HG03521 (cell line): ENCODE measurements around the gene LCN10.
"Not testable (repeated sequence)": the region's sequence is repeated elsewhere in the genome, so short reads cannot be mapped to it uniquely, and the experiment has no call there.

Experiments
- ATAC-seq: cut with Tn5 transposase; IDR thresholded peaks from one replicate; pipeline ENCODE4 v1.9.1; 2021; ENCODE audit warnings: mild to moderate bottlenecking, moderate library complexity; ENCODE audit not compliant: unreplicated experiment

The LCN10 gene

DNA sequence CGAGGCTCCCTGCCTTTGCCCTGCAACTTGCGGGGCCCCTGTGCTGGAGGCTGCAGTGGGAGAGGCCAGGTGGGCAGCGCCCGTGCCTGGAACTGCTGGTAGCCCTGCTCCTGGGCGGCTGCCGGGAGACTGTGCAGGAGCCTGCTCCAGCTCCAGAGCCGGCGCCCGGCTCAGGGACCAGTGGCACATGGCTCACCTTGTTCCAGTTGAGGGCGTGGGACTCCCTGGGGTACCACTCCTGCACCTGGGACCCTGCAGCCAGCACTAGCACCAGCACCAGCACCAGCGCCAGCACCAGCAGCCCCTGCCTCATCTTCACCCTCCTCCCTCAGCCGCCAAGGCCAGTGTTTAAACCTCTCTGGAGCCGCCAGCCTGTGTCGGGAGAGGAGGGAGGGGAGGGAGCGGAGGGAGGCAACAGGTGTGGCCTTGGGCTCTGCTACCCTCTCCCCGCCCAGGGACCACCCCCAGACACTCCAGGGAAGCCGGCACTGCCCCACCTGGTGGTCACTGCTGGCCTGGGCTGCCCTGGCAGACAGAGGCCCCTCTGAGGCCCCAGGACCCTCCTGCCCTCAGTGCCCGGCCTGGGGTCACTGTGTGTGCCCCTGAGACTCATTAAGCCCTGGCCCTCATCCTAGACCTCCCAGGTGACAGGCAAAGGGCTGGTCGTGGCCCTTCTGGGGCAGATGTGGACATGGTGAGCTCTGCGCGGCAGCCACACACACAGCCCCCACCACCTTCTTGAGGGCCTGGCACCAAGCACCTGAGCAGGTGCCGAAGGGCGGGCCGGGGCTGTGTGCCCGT, at the start of gene LCN10:
Gene LCN10 (minus strand): TSS at position 350 of the 801 bp plus-strand sequence. CDS start 37 bp downstream, at position 313.
- no peak for ATAC-seq

DNA sequence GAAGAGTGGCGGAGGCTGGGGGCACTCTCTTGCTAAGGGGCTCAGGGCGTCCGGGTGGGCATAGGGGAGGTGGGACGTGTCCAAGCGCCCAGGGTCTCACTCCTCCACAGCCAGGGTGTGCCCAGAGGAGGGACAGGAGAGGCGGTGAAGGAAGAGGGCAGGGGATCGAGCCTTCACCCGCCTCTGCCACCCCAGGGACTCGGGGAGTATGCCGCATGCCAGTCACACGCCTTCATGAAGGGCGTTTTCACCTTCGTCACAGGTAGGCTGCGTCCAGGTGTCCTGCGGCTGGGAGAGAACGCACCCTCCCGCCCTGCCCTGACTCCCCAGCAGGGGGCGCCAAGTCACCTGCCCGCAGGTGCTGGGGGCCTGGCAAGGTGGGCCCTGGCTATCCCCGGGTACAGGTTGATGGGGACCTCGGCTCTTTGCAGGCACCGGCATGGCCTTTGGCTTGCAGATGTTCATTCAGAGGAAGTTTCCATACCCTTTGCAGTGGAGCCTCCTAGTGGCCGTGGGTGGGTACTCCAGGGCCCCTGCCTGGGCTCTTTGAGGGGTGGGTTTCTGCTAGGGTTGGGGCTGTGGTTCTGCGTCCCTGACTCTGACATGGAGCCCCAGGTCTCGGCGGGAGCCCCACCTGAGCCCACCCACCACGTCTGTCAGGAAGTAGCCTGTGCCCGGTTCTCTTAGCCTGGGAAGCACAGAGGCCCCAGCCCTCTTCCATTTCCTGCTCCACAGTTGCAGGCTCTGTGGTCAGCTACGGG, 49.0 kb upstream of the LCN10 start:
- no peak for ATAC-seq

- ATAC-seq: peak; percentile 83
Observed at GRCh38 chr9:136790640-136791515, 48.1 kb upstream of the LCN10 start, which contains the start of gene TMEM141. TMEM141 (plus strand) TSS chr9:136791344; CDS start chr9:136791371, 27 bp downstream.

DNA sequence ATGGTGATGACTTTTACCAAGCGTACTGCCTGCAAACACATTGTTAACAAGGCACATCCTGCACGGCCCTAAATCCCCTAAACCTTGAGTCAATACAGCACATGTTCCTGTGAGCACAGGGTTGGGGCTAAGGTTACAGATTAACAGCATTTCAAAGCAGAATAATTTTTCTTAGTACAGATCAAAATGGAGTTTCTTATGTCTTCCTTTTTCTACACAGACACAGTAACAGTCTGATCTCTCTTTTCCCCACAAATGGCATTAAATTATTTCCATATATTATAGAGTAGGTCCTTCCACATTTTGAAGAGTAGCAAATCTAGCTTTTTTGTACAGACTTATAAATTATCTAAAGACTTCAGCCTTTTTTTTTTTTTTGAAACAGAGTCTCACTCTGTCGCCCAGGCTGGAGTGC, 46.8 kb upstream of the LCN10 start:
- ATAC-seq: no peak

GRCh38 chr9:136788644-136789522, 46.1 kb upstream of the LCN10 start:
- not testable (repeated sequence) for ATAC-seq

DNA sequence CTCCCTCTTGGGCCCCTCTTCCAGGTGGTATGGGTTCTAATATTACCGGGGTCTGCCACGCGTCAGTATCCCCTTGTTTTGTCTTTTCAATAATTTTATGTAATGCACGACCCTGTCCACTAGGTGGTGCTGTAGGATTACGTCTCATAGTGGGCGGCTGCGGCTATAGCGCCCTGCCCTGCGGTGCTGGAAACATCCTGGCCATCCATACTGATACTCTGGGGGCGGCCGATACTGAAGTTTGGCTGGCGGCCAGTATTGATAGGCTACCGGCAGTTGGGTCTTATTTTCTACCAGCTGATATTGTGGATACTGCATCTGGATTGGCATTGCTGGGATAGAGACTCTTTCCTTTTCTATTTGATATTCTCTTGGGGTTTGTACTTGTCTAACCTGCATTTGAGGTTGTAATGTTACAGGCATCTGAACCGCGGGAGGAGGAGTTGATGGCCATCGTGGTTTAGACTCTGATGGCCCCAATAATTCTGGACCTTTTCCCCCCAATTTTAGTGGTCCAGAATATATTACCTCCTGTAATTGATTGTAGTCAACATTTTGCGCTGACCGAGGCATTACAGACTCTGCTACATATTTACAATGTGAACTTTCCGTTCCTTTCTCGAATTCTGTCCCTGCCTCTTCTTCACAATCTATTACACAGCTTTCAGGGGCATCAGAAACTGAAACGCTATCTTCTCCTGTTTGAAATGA, 45.1 kb upstream of the LCN10 start:
- ATAC-seq: no peak

- not testable (repeated sequence) for ATAC-seq
Observed at GRCh38 chr9:136786983-136787382, 44.2 kb upstream of the LCN10 start.

DNA sequence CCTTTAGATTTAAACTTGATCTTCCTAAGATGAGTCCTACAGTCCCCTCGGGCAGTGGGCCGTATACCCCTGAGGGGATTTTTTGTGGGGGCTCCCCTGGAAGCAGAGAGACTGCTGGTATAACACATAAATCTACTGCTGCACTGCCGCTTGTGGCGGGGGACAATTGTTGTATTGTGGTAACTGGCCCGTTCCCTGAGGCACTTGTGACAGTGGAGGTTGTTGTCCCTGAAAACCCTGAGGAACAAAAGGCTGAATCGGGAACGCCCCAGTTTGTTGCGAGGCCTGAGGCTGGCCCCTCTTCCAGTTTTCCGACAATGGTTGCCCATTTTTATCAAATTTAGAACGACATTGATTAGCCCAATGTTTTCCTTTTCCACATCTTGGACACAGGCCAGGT, 43.7 kb upstream of the LCN10 start:
- no peak for ATAC-seq

DNA sequence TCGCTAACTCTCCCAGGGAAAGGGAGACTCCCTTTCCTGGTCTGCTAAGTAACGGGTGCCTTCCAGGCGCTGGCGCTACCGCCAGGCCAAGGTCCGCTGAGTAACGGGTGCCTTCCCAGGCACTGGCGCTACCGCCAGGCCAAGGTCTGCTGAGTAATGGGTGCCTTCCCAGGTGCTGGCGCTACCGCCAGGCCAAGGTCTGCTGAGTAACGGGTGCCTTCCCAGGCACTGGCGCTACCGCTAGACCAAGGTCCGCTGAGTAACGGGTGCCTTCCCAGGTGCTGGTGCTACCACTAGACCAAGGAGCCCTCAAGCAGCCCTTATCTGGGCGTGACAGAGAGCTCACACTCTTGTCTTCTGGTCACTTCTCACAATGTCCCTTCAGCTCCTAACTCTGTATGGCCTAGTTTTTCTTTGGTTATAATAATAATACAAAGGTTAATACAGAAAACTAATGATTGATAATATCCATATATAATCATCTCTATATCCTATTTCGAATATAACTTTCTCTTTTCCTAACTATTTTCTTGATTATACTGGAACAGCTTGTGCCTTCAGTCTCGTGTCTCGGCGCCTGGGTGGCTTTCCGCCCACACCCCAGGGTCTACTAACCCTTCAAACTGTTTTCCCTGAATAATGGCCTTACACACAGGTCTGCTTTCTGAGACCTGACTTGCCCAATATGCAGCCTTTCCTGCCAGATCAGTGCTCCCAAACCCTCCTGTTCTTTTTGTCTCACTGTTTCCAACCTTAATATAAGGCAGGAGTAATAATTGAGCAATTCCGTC, 43.0 kb upstream of the LCN10 start:
- not testable (repeated sequence) for ATAC-seq

DNA sequence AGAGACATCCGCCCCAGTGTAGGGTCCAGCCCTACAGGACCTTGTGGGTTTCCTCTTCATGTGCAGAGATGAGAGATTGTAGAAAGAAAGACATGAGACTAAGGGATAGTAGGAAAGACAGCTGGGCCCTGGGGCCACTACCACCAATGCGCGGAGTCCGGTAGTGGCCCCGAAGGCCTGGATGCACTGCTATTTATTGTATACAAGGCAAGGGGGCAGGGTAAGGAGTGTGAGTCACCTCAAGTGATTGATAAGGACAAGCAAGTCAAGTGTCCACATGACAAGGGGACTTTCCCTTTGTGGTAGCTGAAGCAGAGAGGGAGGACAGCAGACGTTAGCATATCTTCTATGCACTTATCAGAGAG, 42.2 kb upstream of the LCN10 start:
- no peak for ATAC-seq

GRCh38 chr9:136784249-136784996, 41.7 kb upstream of the LCN10 start:
- no peak for ATAC-seq

- ATAC-seq: no peak
Observed at GRCh38 chr9:136782452-136782851, 39.7 kb upstream of the LCN10 start.

GRCh38 chr9:136779808-136780207, 37.1 kb upstream of the LCN10 start:
- no peak for ATAC-seq

DNA sequence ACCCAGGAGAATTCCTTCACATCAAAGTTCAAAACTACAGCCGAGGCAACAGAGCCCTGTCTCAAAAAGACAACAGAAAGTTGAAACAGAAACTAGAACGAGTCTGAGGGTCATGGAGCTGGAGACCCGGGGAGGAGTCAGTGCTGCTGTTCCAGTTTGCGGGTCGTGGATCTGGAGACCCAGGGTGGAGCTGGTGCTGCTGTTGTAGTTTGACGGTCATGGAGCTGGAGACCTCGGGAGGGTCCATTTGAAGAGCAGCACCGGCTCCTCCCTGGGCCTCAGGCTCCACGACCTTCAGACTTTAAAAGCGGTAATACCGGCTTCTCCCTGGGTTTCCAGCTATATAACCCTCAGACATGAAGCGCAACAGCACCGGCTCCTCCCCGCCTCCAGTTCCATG, 34.6 kb upstream of the LCN10 start:
- no peak for ATAC-seq

- no peak for ATAC-seq
Observed at GRCh38 chr9:136776947-136777346, 34.2 kb upstream of the LCN10 start.

- no peak for ATAC-seq
Observed at GRCh38 chr9:136775191-136775590, 32.5 kb upstream of the LCN10 start.

- ATAC-seq: no peak
Observed at GRCh38 chr9:136774416-136775045, 31.8 kb upstream of the LCN10 start.
